ENCODE measurements around the gene DNMT3A.

Gene DNMT3A

DNA sequence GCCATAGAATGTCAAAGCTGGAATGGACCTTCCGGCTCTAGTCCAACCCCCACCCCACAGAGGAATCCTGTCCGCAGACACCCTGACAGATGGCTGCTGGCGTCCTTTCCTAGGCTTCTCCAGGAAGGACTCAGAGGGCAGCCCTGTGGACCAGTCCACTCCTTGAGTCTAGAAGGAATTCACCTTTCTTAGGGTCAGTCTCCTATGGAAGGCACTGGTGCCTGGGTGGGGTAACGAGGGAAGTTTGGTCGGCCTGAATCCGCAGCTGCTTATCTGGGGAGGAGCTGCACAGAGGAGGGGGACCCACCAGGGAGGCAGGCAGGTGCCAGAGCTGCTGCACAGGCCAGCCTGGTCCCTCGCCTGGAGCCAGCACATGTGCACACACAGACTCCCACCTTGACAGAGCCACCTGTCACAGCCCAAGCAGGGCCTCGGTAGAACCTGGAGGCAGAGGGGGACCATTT is 2.5 kb downstream of the DNMT3A start:
- no peak for TF ChIP-seq CTCF (conservative IDR thresholded peaks at IDR 0.05; ENCODE audit: low read length)
- DNase-seq (ENCODE audit: low read depth) = peak; percentile 8
- H3K4me3 ChIP-seq (ENCODE audit: low read length) = no peak overlapping the region

GRCh38 chr2:25338401-25338800 is 3.3 kb downstream of the DNMT3A start:
- no peak for TF ChIP-seq CTCF (conservative IDR thresholded peaks at IDR 0.05; ENCODE audit: low read length)
- H3K4me3 ChIP-seq (ENCODE audit: low read length) = no peak overlapping the region

GRCh38 chr2:25337891-25338290 is 3.8 kb downstream of the DNMT3A start:
- TF ChIP-seq CTCF (conservative IDR thresholded peaks at IDR 0.05; ENCODE audit: low read length) = no peak
- no peak overlapping the region for H3K4me3 ChIP-seq (ENCODE audit: low read length)
- no peak for DNase-seq (ENCODE audit: low read depth)

More at GRCh38 chr2:25338401-25338800, 3.3 kb downstream of the DNMT3A start:
- DNase-seq (ENCODE audit: low read depth) = no peak

DNA sequence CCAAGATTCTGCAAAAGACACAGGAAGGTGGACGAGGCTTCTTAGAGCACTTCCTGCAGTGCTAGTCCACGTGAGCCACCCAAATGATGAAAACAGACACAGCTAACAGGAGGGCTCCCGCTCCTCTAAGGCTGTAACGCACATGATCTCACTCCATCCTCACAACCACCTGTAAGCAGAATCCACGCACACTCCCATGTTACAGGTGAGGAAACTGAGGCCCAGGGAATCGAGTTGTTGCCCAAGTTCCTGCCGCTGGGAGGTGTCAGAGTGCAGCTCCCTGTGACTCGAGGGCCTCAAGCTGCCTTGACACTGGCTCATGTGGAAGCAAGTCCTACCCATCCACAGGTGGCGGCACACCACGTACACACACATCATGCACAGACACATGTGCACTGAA is 4.4 kb downstream of the DNMT3A start:
- no peak for DNase-seq (ENCODE audit: low read depth)
- no peak overlapping the region for H3K4me3 ChIP-seq (ENCODE audit: low read length)
- TF ChIP-seq CTCF (conservative IDR thresholded peaks at IDR 0.05; ENCODE audit: low read length) = no peak

- TF ChIP-seq CTCF (conservative IDR thresholded peaks at IDR 0.05; ENCODE audit: low read length) = no peak
- H3K4me3 ChIP-seq (ENCODE audit: low read length) = no peak overlapping the region
- no peak for DNase-seq (ENCODE audit: low read depth)
Measured at GRCh38 chr2:25336383-25336841, 5.3 kb downstream of the DNMT3A start.

GRCh38 chr2:25335971-25336370 is 5.8 kb downstream of the DNMT3A start:
- no peak for DNase-seq (ENCODE audit: low read depth)
- TF ChIP-seq CTCF (conservative IDR thresholded peaks at IDR 0.05; ENCODE audit: low read length) = no peak
- H3K4me3 ChIP-seq (ENCODE audit: low read length) = no peak overlapping the region

DNA sequence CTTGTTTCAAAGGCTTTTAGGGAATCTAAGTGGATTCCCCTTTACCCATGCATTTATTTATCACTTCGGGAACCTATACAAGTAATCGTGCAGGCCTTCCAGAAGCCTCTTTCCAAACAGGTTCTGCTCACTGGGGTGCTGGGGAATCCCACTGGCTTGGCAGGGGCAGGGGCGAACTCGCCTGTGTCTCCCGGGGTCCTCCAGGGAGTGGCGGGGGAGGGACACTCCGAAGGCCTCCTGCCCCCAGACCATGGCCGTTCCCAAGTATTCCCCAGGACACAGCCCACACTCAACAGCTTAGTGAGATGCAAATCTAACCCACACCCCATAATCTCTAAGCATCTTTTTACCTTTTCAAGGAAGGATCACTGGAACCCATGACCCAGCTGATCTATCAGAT is 6.5 kb downstream of the DNMT3A start:
- TF ChIP-seq CTCF (conservative IDR thresholded peaks at IDR 0.05; ENCODE audit: low read length) = no peak
- H3K4me3 ChIP-seq (ENCODE audit: low read length) = no peak overlapping the region
- no peak for DNase-seq (ENCODE audit: low read depth)
